Measurements from ENCODE around the gene FOXA3.

DNA sequence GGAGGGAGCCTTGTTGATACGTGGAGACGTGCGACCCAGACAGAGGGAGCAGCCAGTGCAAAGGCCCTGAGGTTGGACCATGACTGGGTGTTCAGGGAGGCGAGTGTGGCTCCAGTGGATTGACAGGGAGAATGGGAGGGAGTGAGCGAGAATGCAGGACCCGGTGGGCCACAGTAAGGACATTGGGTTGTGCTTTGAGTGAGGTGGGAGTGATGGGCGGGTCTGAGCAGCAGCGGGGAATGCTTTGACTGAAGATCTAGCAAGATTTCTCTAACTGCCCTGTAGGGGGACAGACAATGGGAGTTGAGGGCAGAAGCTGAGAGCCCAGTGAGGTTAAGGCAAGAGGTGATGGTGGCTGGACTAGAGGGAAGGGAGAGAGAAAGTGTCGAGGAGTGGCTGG lies 58.2 kb downstream of the FOXA3 start:
- TF ChIP-seq, protein P1, sequence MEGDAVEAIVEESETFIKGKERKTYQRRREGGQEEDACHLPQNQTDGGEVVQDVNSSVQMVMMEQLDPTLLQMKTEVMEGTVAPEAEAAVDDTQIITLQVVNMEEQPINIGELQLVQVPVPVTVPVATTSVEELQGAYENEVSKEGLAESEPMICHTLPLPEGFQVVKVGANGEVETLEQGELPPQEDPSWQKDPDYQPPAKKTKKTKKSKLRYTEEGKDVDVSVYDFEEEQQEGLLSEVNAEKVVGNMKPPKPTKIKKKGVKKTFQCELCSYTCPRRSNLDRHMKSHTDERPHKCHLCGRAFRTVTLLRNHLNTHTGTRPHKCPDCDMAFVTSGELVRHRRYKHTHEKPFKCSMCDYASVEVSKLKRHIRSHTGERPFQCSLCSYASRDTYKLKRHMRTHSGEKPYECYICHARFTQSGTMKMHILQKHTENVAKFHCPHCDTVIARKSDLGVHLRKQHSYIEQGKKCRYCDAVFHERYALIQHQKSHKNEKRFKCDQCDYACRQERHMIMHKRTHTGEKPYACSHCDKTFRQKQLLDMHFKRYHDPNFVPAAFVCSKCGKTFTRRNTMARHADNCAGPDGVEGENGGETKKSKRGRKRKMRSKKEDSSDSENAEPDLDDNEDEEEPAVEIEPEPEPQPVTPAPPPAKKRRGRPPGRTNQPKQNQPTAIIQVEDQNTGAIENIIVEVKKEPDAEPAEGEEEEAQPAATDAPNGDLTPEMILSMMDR (IDR thresholded peaks at IDR 0.05; ENCODE audit: poor library complexity) = no peak
- TF ChIP-seq EZH2phosphoT487 (IDR thresholded peaks at IDR 0.05; ENCODE audit: low read depth, severe bottlenecking, unreplicated experiment) = no peak
